Prostate gland (tissue), 2 donors: ENCODE measurements around the gene AKAP13. TPM values are rescaled to one million over a fixed set of nuclear protein-coding genes. Genes with fewer than 3 reads are reported as not detected.
A peak's percentile ranks its signal among the peaks of the same experiment; 100 is the strongest.
"Not testable (repeated sequence)": the region's sequence is repeated elsewhere in the genome, so short reads cannot be mapped to it uniquely, and the experiment has no call there.

Experiments
- DNase-seq: peaks from one replicate; pipeline ENCODE4 v3.0.0-alpha.2; 2019; ENCODE audit warnings: low spot score
- H3K27ac ChIP-seq, 2 donors: fragments of 200-600 bp; sonication (generic); 2 replicates each; pipeline ENCODE4 v1.5.1; 2017 to 2019
- H3K27me3 ChIP-seq: fragments of 200-600 bp; sonication (generic); replicated peaks from 2 replicates; pipeline ENCODE4 v1.5.1; 2019; ENCODE audit not compliant: insufficient read depth
- H3K36me3 ChIP-seq, 2 donors: fragments of 200-600 bp; sonication (generic); 1 replicate in 1 of 2; 2 replicates in 1 of 2; pipeline versions ENCODE4 v1.5.1 to v1.8.1; 2017 to 2019
- H3K4me1 ChIP-seq: fragments of 200-600 bp; sonication (generic); replicated peaks from 2 replicates; pipeline ENCODE4 v1.5.1; 2019
- H3K4me3 ChIP-seq, 2 donors: fragments of 200-600 bp; sonication (generic); 2 replicates each; pipeline ENCODE4 v1.5.1; 2017 to 2019
- H3K9me3 ChIP-seq: fragments of 200-600 bp; sonication (generic); 2 replicates; pipeline ENCODE4 v1.5.1; 2017
- CTCF ChIP-seq, 4 experiments: fragments of 200-600 bp in 2 of 4; fragments of 450-650 bp in 2 of 4; sonication (generic) in 2 of 4; IDR thresholded peaks; 1 replicate in 3 of 4; 2 replicates in 1 of 4; pipeline ENCODE4 v1.5.1; 2016 to 2019; ENCODE audit warnings: antibody characterized with exemption in 4 of 4, mild to moderate bottlenecking in 2 of 4, moderate library complexity in 2 of 4
- POLR2A ChIP-seq: fragments of 450-650 bp; IDR thresholded peaks from one replicate; pipeline ENCODE4 v1.6.1; 2016; ENCODE audit warnings: antibody characterized with exemption, mild to moderate bottlenecking
- POLR2AphosphoS5 ChIP-seq: sonication (generic); formaldehyde crosslinking; IDR thresholded peaks from one replicate; pipeline ENCODE4 v1.6.1; 2017; ENCODE audit warnings: antibody characterized with exemption
- WGBS: methylation state at CpG from one replicate; pipeline ENCODE4 v1.1.5; 2018; 5-methylcytosine and 5-hydroxymethylcytosine counted together
- intact Hi-C: fragments of 100-400 bp; cut with DNase I; formaldehyde crosslinking; loops from one replicate; pipeline ENCODE4 v1.14.2; 2022
- total RNA-seq, 2 donors: library from RNA; depleted of rRNA; stranded (reverse); fragments of >200 nt; gene quantifications; one replicate each; pipeline ENCODE4 v1.1.0, GENCODE V29; 2016

The AKAP13 gene
- total RNA-seq, 2 donors from 2014 or later: 102 to 195 TPM

GRCh38 chr15:85583442-85583841, 203.0 kb downstream of the AKAP13 start:
- no peaks in the 10 kb centered on the region for H3K9me3 ChIP-seq
- no peaks in the 10 kb centered on the region for H3K27me3 ChIP-seq
- no peaks in the 10 kb centered on the region for H3K4me1 ChIP-seq
- H3K4me3 ChIP-seq: peak overlapping the region in 1 of 2 donors; percentile 14
- peak overlapping the region; percentile 68 to 70 for H3K27ac ChIP-seq
- TF ChIP-seq POLR2A (no peak), CTCF (IDR thresholded peaks at IDR 0.05) (no peak), POLR2AphosphoS5 (no peak)
- intact Hi-C loops: loop anchor here (5.0 to 10.0 kb wide), 3 partner anchors 41 to 249 kb away; no protein-coding TSS in a partner anchor
- 62% methylated on average over 4 of the region's 4 CpGs for WGBS
- no peaks in the 10 kb centered on the region for H3K36me3 ChIP-seq
- DNase-seq: no peak

GRCh38 chr15:85583923-85584390, 203.6 kb downstream of the AKAP13 start:
- Histone ChIP-seq H3K4me3 (no peak overlapping the region), H3K27ac (peak overlapping the region; percentile 68 to 70), H3K27me3 (no peaks in the 10 kb centered on the region), H3K36me3 (no peaks in the 10 kb centered on the region), H3K4me1 (no peaks in the 10 kb centered on the region), H3K9me3 (no peaks in the 10 kb centered on the region)
- intact Hi-C loops: loop anchor here (5.0 to 10.0 kb wide), 3 partner anchors 42 to 249 kb away; no protein-coding TSS in a partner anchor
- TF ChIP-seq POLR2AphosphoS5 (no peak), CTCF (IDR thresholded peaks at IDR 0.05) (no peak), POLR2A (no peak)
- WGBS: 65% methylated on average over 3 of the region's 3 CpGs
- no peak for DNase-seq

DNA sequence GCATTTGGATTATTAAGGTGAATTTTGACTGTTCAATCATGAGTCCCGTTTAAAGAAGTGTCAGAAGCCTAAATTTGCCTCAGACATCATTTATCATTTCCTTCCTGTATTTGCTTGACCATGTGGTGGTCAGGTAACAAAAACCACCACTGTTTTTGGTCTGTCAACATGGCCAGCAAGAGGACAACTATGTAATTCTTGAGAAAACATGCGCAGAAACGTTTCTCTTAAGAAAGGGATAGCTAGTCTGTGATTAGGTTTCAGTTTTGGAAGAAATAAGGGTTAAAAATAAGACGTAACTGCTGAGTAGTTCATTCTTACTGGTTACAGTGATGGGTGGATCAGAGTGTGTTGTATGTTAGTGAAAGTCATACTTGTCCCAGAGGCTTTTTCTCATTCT, 204.5 kb downstream of the AKAP13 start:
- no peak for DNase-seq
- TF ChIP-seq POLR2AphosphoS5 (no peak), POLR2A (no peak), CTCF (IDR thresholded peaks at IDR 0.05) (no peak)
- no peaks in the 10 kb centered on the region for H3K9me3 ChIP-seq
- intact Hi-C loops: loop anchor here (5.0 to 10.0 kb wide), 3 partner anchors 43 to 250 kb away; no protein-coding TSS in a partner anchor
- H3K27ac ChIP-seq: no peak overlapping the region
- H3K27me3 ChIP-seq: no peaks in the 10 kb centered on the region
- no peaks in the 10 kb centered on the region for H3K36me3 ChIP-seq
- 57% methylated on average over 4 of the region's 4 CpGs for whole genome bisulfite sequencing
- no peaks in the 10 kb centered on the region for H3K4me1 ChIP-seq
- H3K4me3 ChIP-seq: no peak overlapping the region

DNA sequence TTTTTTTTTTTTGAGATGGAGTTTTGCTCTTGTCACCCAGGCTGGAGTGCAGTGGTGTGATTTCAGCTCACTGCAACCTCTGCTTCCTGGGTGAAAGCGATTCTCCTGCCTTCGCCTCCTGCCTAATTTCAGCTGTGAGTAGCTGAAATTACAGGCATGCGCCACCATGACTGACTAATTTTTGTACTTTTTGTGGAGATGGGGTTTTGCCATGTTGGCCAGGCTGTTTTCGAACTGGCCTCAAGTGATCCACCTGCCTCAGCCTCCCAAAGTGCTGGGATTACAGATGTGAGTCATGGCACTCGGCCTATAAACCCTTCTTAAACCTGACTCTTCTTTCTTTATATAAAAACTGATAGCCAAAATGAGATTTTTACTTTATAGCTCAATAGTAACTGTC, 205.8 kb downstream of the AKAP13 start:
- not testable (repeated sequence) for H3K4me3 ChIP-seq, H3K9me3 ChIP-seq, H3K27ac ChIP-seq, DNase-seq, H3K27me3 ChIP-seq, H3K36me3 ChIP-seq, H3K4me1 ChIP-seq
- intact Hi-C loops: loop anchor here (10.0 kb wide), 1 partner anchor 251 kb away; no protein-coding TSS in a partner anchor
- 94% methylated on average over 5 of the region's 5 CpGs for WGBS

DNA sequence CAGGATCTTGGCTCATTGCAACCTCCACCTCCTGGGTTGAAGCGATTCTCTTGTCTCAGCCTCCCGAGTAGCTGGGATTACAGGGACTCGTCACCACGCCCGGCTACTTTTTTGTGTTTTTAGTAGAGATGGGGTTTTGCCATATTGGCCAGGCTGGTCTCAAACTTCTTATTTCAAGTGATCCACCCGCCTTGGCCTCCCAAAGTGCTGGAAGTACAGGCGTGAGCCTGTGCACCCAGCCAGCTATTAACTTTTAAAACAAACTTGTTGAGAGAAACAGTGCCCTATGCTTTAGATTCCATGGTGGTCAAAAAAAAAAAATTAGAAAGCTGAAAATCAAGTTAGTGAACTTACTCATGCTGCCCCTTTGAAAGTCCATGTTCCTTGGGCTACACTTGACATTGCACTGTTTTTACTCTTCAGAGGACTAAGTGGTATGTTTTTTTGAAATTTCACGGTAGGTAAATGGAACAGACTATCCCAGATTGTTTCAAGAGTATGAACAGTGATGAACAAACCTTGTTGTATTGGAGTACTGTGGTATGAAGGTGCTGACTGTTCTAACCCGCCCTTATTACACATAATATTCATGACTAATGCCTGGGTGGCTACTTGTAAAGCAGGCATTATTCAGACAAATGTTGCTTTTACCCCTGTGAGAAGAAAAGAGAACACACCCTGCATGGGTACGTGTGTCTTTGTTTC, 207.5 kb downstream of the AKAP13 start:
- Histone ChIP-seq H3K27ac (no peak overlapping the region), H3K9me3 (no peaks in the 10 kb centered on the region), H3K4me1 (no peaks in the 10 kb centered on the region), H3K36me3 (no peaks in the 10 kb centered on the region), H3K4me3 (no peak overlapping the region), H3K27me3 (no peaks in the 10 kb centered on the region)
- intact Hi-C loops: loop anchor here (10.0 kb wide), 1 partner anchor 253 kb away; no protein-coding TSS in a partner anchor
- 90% methylated on average over 10 of the region's 10 CpGs for WGBS
- TF ChIP-seq POLR2A (no peak), CTCF (IDR thresholded peaks at IDR 0.05) (no peak), POLR2AphosphoS5 (no peak)
- DNase-seq: no peak
